H9 (cell line): ENCODE data around the gene CCDC69. TPM values are rescaled to one million over a fixed set of nuclear protein-coding genes. Genes with fewer than 3 reads are reported as not detected.

Experiments
- DNase-seq: peaks from one replicate; pipeline ENCODE4 v3.0.0-alpha.2; 2017
- H2AFZ ChIP-seq: one replicate; pipeline ENCODE4 v1.6.1; 2013; ENCODE audit warnings: mild to moderate bottlenecking, low read length, control low read depth, moderate library complexity
- H2AK5ac ChIP-seq: 2 replicates; pipeline ENCODE4 v1.6.1; 2013; ENCODE audit warnings: low read length, control low read depth, mixed read lengths; ENCODE audit not compliant: insufficient read length
- H2BK120ac ChIP-seq: one replicate; pipeline ENCODE4 v1.6.1; 2013; ENCODE audit warnings: low read depth, mild to moderate bottlenecking, low read length, control low read depth, inconsistent platforms; ENCODE audit not compliant: poor library complexity, severe bottlenecking
- H2BK12ac ChIP-seq: 2 replicates; pipeline ENCODE4 v1.6.1; 2013; ENCODE audit warnings: low read length, control low read depth, mixed read lengths, low read depth; ENCODE audit not compliant: insufficient read length
- H2BK15ac ChIP-seq: 2 replicates; pipeline ENCODE4 v1.6.1; 2013; ENCODE audit warnings: low read depth, low read length, control low read depth
- H2BK20ac ChIP-seq: one replicate; pipeline ENCODE4 v1.6.1; 2013; ENCODE audit warnings: low read depth, mild to moderate bottlenecking, low read length, control low read depth, inconsistent platforms; ENCODE audit not compliant: poor library complexity, severe bottlenecking
- H2BK5ac ChIP-seq: 2 replicates; pipeline ENCODE4 v1.6.1; 2013; ENCODE audit warnings: low read length, control low read depth, mixed read lengths; ENCODE audit not compliant: insufficient read length
- H3K14ac ChIP-seq: 2 replicates; pipeline ENCODE4 v1.6.1; 2013; ENCODE audit warnings: low read length, control low read depth; ENCODE audit not compliant: insufficient read depth
- H3K18ac ChIP-seq: 2 replicates; pipeline ENCODE4 v1.6.1; 2013; ENCODE audit warnings: low read depth, mild to moderate bottlenecking, mixed read lengths, low read length, control low read depth; ENCODE audit not compliant: insufficient read length
- H3K23ac ChIP-seq: 2 replicates; pipeline ENCODE4 v1.6.1; 2013; ENCODE audit warnings: low read length, control low read depth, mixed read lengths, low read depth; ENCODE audit not compliant: insufficient read length
- H3K23me2 ChIP-seq: 2 replicates; pipeline ENCODE4 v1.6.1; 2013; ENCODE audit warnings: low read depth, mild to moderate bottlenecking, mixed read lengths, low read length, control low read depth; ENCODE audit not compliant: insufficient read length, poor library complexity, severe bottlenecking
- H3K27ac ChIP-seq: 2 replicates; pipeline ENCODE4 v1.5.1; 2013; ENCODE audit warnings: low read length, control low read depth, mixed read lengths, low read depth; ENCODE audit not compliant: insufficient read length
- H3K27me3 ChIP-seq: 2 replicates; pipeline ENCODE4 v1.6.1; 2013; ENCODE audit warnings: low read length, control low read depth, inconsistent platforms; ENCODE audit not compliant: insufficient read depth
- H3K4ac ChIP-seq: 2 replicates; pipeline ENCODE4 v1.6.1; 2013; ENCODE audit warnings: low read depth, mild to moderate bottlenecking, control low read depth, inconsistent platforms, low read length, moderate library complexity
- H3K4me1 ChIP-seq: 2 replicates; pipeline ENCODE4 v1.6.1; 2013; ENCODE audit warnings: low read length, control low read depth, inconsistent platforms; ENCODE audit not compliant: insufficient read depth
- H3K4me2 ChIP-seq: 2 replicates; pipeline ENCODE4 v1.6.1; 2013; ENCODE audit warnings: low read length, control low read depth, mixed read lengths; ENCODE audit not compliant: insufficient read length, insufficient read depth
- H3K56ac ChIP-seq: 2 replicates; pipeline ENCODE4 v1.6.1; 2013; ENCODE audit warnings: low read depth, mild to moderate bottlenecking, mixed read lengths, low read length, control low read depth; ENCODE audit not compliant: insufficient read length
- H3K79me1 ChIP-seq: 2 replicates; pipeline ENCODE4 v1.6.1; 2013; ENCODE audit warnings: low read depth, mild to moderate bottlenecking, moderate library complexity, low read length, control low read depth, inconsistent platforms; ENCODE audit not compliant: insufficient read depth, poor library complexity, severe bottlenecking
- H3K79me2 ChIP-seq: 2 replicates; pipeline ENCODE4 v1.6.1; 2013; ENCODE audit warnings: low read length, control low read depth, inconsistent platforms; ENCODE audit not compliant: insufficient read depth
- H3K9ac ChIP-seq: 2 replicates; pipeline ENCODE4 v1.6.1; 2013; ENCODE audit warnings: low read length, control low read depth, mixed read lengths; ENCODE audit not compliant: insufficient read length; ENCODE audit errors: extremely low read depth
- H3K9me3 ChIP-seq: one replicate; pipeline ENCODE4 v1.6.1; 2013; ENCODE audit warnings: low read depth, low read length, inconsistent platforms; ENCODE audit not compliant: control insufficient read depth
- H3T11ph ChIP-seq: one replicate; pipeline ENCODE4 v1.6.1; 2013; ENCODE audit warnings: mild to moderate bottlenecking, low read length, control low read depth, inconsistent platforms
- H4K20me1 ChIP-seq: one replicate; pipeline ENCODE4 v1.6.1; 2013; ENCODE audit not compliant: control insufficient read depth, insufficient read length, insufficient read depth
- H4K5ac ChIP-seq: 2 replicates; pipeline ENCODE4 v1.6.1; 2013; ENCODE audit warnings: low read depth, mild to moderate bottlenecking, mixed read lengths, low read length, control low read depth; ENCODE audit not compliant: insufficient read length
- H4K8ac ChIP-seq: replicated peaks from 2 replicates; pipeline ENCODE4 v1.6.1; 2013; ENCODE audit warnings: low read length, control low read depth, mixed read lengths, low read depth; ENCODE audit not compliant: insufficient read length
- H4K91ac ChIP-seq: 2 replicates; pipeline ENCODE4 v1.6.1; 2013; ENCODE audit warnings: low read depth, mild to moderate bottlenecking, moderate library complexity, mixed read lengths, low read length, control low read depth; ENCODE audit not compliant: insufficient read length
- H3K27ac Mint-ChIP-seq, 3 experiments: 2 replicates in 2 of 3; 3 replicates in 1 of 3; pipeline ENCODE4 v1.8.0; 2020 to 2021; ENCODE audit warnings: mixed read lengths in 3 of 3, mild to moderate bottlenecking in 1 of 3, moderate library complexity in 1 of 3
- H3K27me3 Mint-ChIP-seq: 2 replicates; pipeline ENCODE4 v1.8.0; 2021; ENCODE audit warnings: low read depth, mild to moderate bottlenecking, moderate library complexity, mixed read lengths
- H3K36me3 Mint-ChIP-seq, 3 experiments: 2 replicates in 2 of 3; 3 replicates in 1 of 3; pipeline ENCODE4 v1.8.0; 2020 to 2021; ENCODE audit warnings: low read depth in 3 of 3, mixed read lengths in 3 of 3; ENCODE audit not compliant: insufficient read depth in 1 of 3
- H3K4me1 Mint-ChIP-seq, 2 experiments: 2 replicates each; pipeline ENCODE4 v1.8.0; 2020; ENCODE audit warnings: mixed read lengths in 2 of 2
- H3K4me3 Mint-ChIP-seq, 2 experiments: 2 replicates in 1 of 2; 3 replicates in 1 of 2; pipeline ENCODE4 v1.8.0; 2020 to 2021; ENCODE audit warnings: mild to moderate bottlenecking in 2 of 2, mixed read lengths in 2 of 2, moderate library complexity in 1 of 2
- H3K9me3 Mint-ChIP-seq, 2 experiments: 2 replicates in 1 of 2; 3 replicates in 1 of 2; pipeline ENCODE4 v1.8.0; 2020; ENCODE audit warnings: mild to moderate bottlenecking in 2 of 2, mixed read lengths in 2 of 2, moderate library complexity in 1 of 2
- CTCF ChIP-seq: fragments of 200-600 bp; sonication (generic); conservative IDR thresholded peaks from 3 replicates; pipeline ENCODE4 v1.8.0; 2021; ENCODE audit warnings: antibody characterized with exemption, mild to moderate bottlenecking
- total RNA-seq: library from RNA; stranded (reverse); gene quantifications from 2 replicates; pipeline ENCODE4 v1.2.1, GENCODE V29; 2021

Gene CCDC69
- total RNA-seq, 1 experiment from 2014 or later, result 5.3 TPM

GRCh38 chr5:151146061-151146460 lies 77.8 kb downstream of the CCDC69 start:
- Histone ChIP-seq H4K91ac (no peak overlapping the region), H3K79me1 (no peaks in the 10 kb centered on the region), H2BK12ac (no peak overlapping the region), H3K27ac (no peak overlapping the region), H3K4me2 (no peak overlapping the region), H3K79me2 (no peaks in the 10 kb centered on the region), H2AFZ (no peak overlapping the region), H3K56ac (no peak overlapping the region), H4K5ac (no peak overlapping the region), H3K18ac (no peak overlapping the region), H3K4ac (no peak overlapping the region), H2AK5ac (no peak overlapping the region), H3K9me3 (no peaks in the 10 kb centered on the region), H2BK120ac (no peak overlapping the region), H2BK20ac (no peak overlapping the region), H3K27me3 (no peaks in the 10 kb centered on the region), H2BK15ac (no peak overlapping the region), H3K4me1 (peaks cover 5% of the 10 kb centered on the region; the same call in 1 of the 2 replicates), H2BK5ac (no peak overlapping the region), H3K9ac (no peak overlapping the region), H4K8ac (no peak overlapping the region), H3K14ac (no peak overlapping the region), H4K20me1 (no peaks in the 10 kb centered on the region), H3K23me2 (no peaks in the 10 kb centered on the region), H3K23ac (no peak overlapping the region), H3T11ph (no peak overlapping the region)
- peak overlapping the region in 1 of 3 experiments; percentile 16; a peak in 1 of 7 replicates for H3K27ac Mint-ChIP-seq
- no peaks in the 10 kb centered on the region; a peak in 1 of 5 replicates for H3K9me3 Mint-ChIP-seq
- H3K27me3 Mint-ChIP-seq, result no peaks in the 10 kb centered on the region
- H3K36me3 Mint-ChIP-seq, result peaks cover 0 to 14% (median 3%) of the 10 kb centered on the region in 3 experiments; a peak in 4 of 7 replicates
- no peak overlapping the region for H3K4me3 Mint-ChIP-seq
- no peak for DNase-seq
- H3K4me1 Mint-ChIP-seq, result peaks cover 22 to 26% of the 10 kb centered on the region in 2 experiments
- no peak for TF ChIP-seq CTCF
